Endothelial cell of umbilical vein (primary cell): ENCODE measurements around the gene DGAT2. TPM values are rescaled to one million over a fixed set of nuclear protein-coding genes. Genes with fewer than 3 reads are reported as not detected.

Experiments
- BruUV-seq: library from RNA; stranded (reverse); fragments of 400-500 nt; replicated peaks from 2 replicates; lab custom pipeline; 2021; lab: Mats Ljungman, UMichigan
- CTCF ChIA-PET: fragments of 300-600, 350-600 bp; sonication (Branson Sonifier 250); formaldehyde crosslinking; loops from one replicate; lab custom pipeline; 2021; ENCODE audit warnings: antibody characterized with exemption, inconsistent platforms; lab: Charles Lee
- POLR2A ChIA-PET: fragments of 300-600, 350-600 bp; sonication (Branson Sonifier 250); formaldehyde crosslinking; loops from one replicate; lab custom pipeline; 2021; ENCODE audit warnings: antibody characterized with exemption, inconsistent platforms; lab: Charles Lee
- DNase-seq: peaks from one replicate; pipeline ENCODE4 v3.0.0-alpha.2; 2011; ENCODE audit warnings: low read depth, low spot score
- FAIRE-seq: peaks from 2 replicates; lab custom pipeline; 2011; peaks lifted over from hg19 to GRCh38; lab: Jason Lieb, UNC
- H2AFZ ChIP-seq: 2 replicates; pipeline ENCODE4 v1.6.0; 2012; ENCODE audit warnings: low read depth, low read length, control low read depth, inconsistent platforms
- H3K27ac ChIP-seq: 2 replicates; pipeline ENCODE4 v1.5.1; 2011; ENCODE audit warnings: low read depth, mild to moderate bottlenecking, control low read depth, low read length, moderate library complexity; ENCODE audit not compliant: insufficient read depth
- H3K27me3 ChIP-seq, 2 experiments: 2 replicates each; pipeline versions ENCODE4 v1.6.0 to v1.6.1; 2011; ENCODE audit warnings: low read length in 2 of 2, mixed read lengths in 1 of 2; ENCODE audit not compliant: control insufficient read depth in 2 of 2, insufficient read depth in 2 of 2
- H3K36me3 ChIP-seq, 2 experiments: 2 replicates in 1 of 2; 3 replicates in 1 of 2; pipeline ENCODE4 v1.5.1; 2011; ENCODE audit warnings: low read length in 2 of 2, mild to moderate bottlenecking in 1 of 2, moderate library complexity in 1 of 2; ENCODE audit not compliant: control insufficient read depth in 2 of 2, insufficient read depth in 2 of 2; ENCODE audit errors: extremely low read depth in 1 of 2
- H3K4me1 ChIP-seq: 3 replicates; pipeline ENCODE4 v1.5.1; 2011; ENCODE audit warnings: mild to moderate bottlenecking, low read length; ENCODE audit not compliant: control insufficient read depth, insufficient read depth; ENCODE audit errors: extremely low read depth
- H3K4me2 ChIP-seq: 2 replicates; pipeline ENCODE4 v1.6.1; 2011; ENCODE audit warnings: low read length, control low read depth, mixed read lengths; ENCODE audit not compliant: insufficient read depth
- H3K4me3 ChIP-seq, 3 experiments: fragments of 200-600 bp in 1 of 3; sonication (generic), shearing (Covaris generic) in 1 of 3; replicated peaks in 1 of 3; 2 replicates each; pipeline ENCODE4 v1.5.1; 2011 to 2016; ENCODE audit warnings: control low read depth in 3 of 3, low read length in 3 of 3, mild to moderate bottlenecking in 2 of 3, inconsistent platforms in 1 of 3, low read depth in 1 of 3, moderate library complexity in 1 of 3; ENCODE audit not compliant: insufficient read depth in 1 of 3
- H3K79me2 ChIP-seq: 2 replicates; pipeline ENCODE4 v1.6.0; 2012; ENCODE audit warnings: low read length, inconsistent platforms; ENCODE audit not compliant: control insufficient read depth, insufficient read depth
- H3K9ac ChIP-seq: replicated peaks from 2 replicates; pipeline ENCODE3; 2011; ENCODE audit warnings: low read length, control low read depth; ENCODE audit not compliant: insufficient read depth; ENCODE audit errors: extremely low read depth
- H3K9me1 ChIP-seq: replicated peaks from 3 replicates; pipeline ENCODE4 v1.6.0; 2011; ENCODE audit warnings: mild to moderate bottlenecking, low read length; ENCODE audit not compliant: control insufficient read depth, insufficient read depth; ENCODE audit errors: extremely low read depth
- H3K9me3 ChIP-seq: replicated peaks from 2 replicates; pipeline ENCODE4 v1.5.1; 2012; ENCODE audit warnings: low read length, inconsistent platforms; ENCODE audit not compliant: control insufficient read depth, insufficient read depth
- H4K20me1 ChIP-seq: replicated peaks from 2 replicates; pipeline ENCODE3; 2011; ENCODE audit warnings: mild to moderate bottlenecking, low read length; ENCODE audit not compliant: control insufficient read depth, insufficient read depth; ENCODE audit errors: extremely low read depth
- CTCF ChIP-seq, 2 donors: IDR thresholded peaks; 1 replicate in 1 of 2; 2 replicates in 1 of 2; pipeline ENCODE4 v1.5.1; 2011; ENCODE audit warnings: low read length in 2 of 2, mild to moderate bottlenecking in 2 of 2, moderate library complexity in 2 of 2, control low read depth in 1 of 2, inconsistent platforms in 1 of 2, low read depth in 1 of 2; ENCODE audit not compliant: insufficient read depth in 1 of 2; ENCODE audit errors: extremely low read depth in 1 of 2
- EZH2 ChIP-seq: IDR thresholded peaks from 2 replicates; pipeline ENCODE4 v1.6.1; 2012; ENCODE audit warnings: borderline replicate concordance, low read depth, mild to moderate bottlenecking, moderate library complexity, low read length, inconsistent platforms; ENCODE audit not compliant: severe bottlenecking
- FOS ChIP-seq: IDR thresholded peaks from 2 replicates; pipeline ENCODE4 v1.6.1; 2011; ENCODE audit warnings: mild to moderate bottlenecking, low read length, moderate library complexity, borderline replicate concordance; ENCODE audit not compliant: insufficient read depth
- GATA2 ChIP-seq: IDR thresholded peaks from 2 replicates; pipeline ENCODE4 v1.7.0; 2011; ENCODE audit warnings: low read depth, mild to moderate bottlenecking, moderate library complexity, mixed read lengths, low read length; ENCODE audit not compliant: insufficient read length, insufficient read depth
- JUN ChIP-seq: IDR thresholded peaks from 2 replicates; pipeline ENCODE4 v1.6.1; 2011; ENCODE audit warnings: borderline replicate concordance, low read depth; ENCODE audit not compliant: insufficient read length, insufficient read depth
- MAX ChIP-seq: IDR thresholded peaks from 2 replicates; pipeline ENCODE4 v1.6.1; 2011; ENCODE audit not compliant: insufficient read depth, insufficient read length
- MYC ChIP-seq: IDR thresholded peaks from one replicate; pipeline ENCODE4 v1.6.1; 2011; ENCODE audit warnings: mild to moderate bottlenecking, low read depth, low read length
- POLR2A ChIP-seq: IDR thresholded peaks from 2 replicates; pipeline ENCODE4 v1.6.1; 2012; ENCODE audit warnings: low read depth, mild to moderate bottlenecking, control low read depth, low read length
- POLR2AphosphoS5 ChIP-seq: IDR thresholded peaks from 2 replicates; pipeline ENCODE4 v1.6.1; 2012; ENCODE audit warnings: low read depth, mild to moderate bottlenecking, control low read depth, low read length, moderate library complexity; ENCODE audit not compliant: insufficient read depth
- dilution Hi-C: fragments of 300-500 bp; cut with MboI; formaldehyde crosslinking; loops from one replicate; pipeline ENCODE4 v1.15.0; 2019; ENCODE audit warnings: low sequenced_read_pairs; ENCODE audit not compliant: extremely low pct_ligation_motif_present
- intact Hi-C: fragments of 100-400 bp; cut with micrococcal nuclease; formaldehyde crosslinking; loops from one replicate; pipeline ENCODE4 v1.10.0; 2022
- polyA plus RNA-seq, 4 experiments: library from polyadenylated mRNA; depleted of rRNA in 3 of 4; stranded (reverse) in 3 of 4; unstranded in 1 of 4; fragments of >200 nt; gene quantifications; 2 replicates each; pipeline versions ENCODE4 v1.2.1 to v1.2.3, GENCODE V29; 2011 to 2012; ENCODE audit warnings: missing spikeins in 1 of 4
- total RNA-seq: library from RNA; stranded (reverse); gene quantifications from 2 replicates; pipeline ENCODE4 v1.2.3, GENCODE V29; 2021

Gene DGAT2
- total and polyA plus RNA-seq, 2 donors (not counting 3 experiments of a cell fraction or from before 2014, with no cell fraction given): 0.55 to 0.79 TPM

- dilution Hi-C loops (no loop called here), intact Hi-C loops (loop anchor here (1.0 kb wide), 1 partner anchor 46 kb away; no protein-coding TSS in a partner anchor)
- Histone ChIP-seq H3K9ac (peak overlapping the region; percentile 76), H3K4me2 (peak overlapping the region; percentile 34), H3K27me3 (peaks cover 19 to 25% of the 10 kb centered on the region in 2 experiments), H3K9me3 (no peaks in the 10 kb centered on the region), H3K4me1 (peaks cover 9% of the 10 kb centered on the region), H3K4me3 (peak overlapping the region; percentile 9 to 43 (median 25)), H3K27ac (no peak overlapping the region), H4K20me1 (no peaks in the 10 kb centered on the region), H3K79me2 (no peaks in the 10 kb centered on the region), H3K9me1 (no peaks in the 10 kb centered on the region), H2AFZ (peak overlapping the region; percentile 95), H3K36me3 (no peaks in the 10 kb centered on the region)
- no TSS peak for BruUV-seq
- no peak for TF ChIP-seq MYC
- TF ChIP-seq POLR2A: no peak
- peak; percentile 75 for TF ChIP-seq EZH2
- TF ChIP-seq CTCF (IDR thresholded peaks at IDR 0.05; ENCODE audit: extremely low read depth in 1 of 2, insufficient read depth in 1 of 2, low read depth in 1 of 2, low read length in 2 of 2): no peak
- POLR2A ChIA-PET: no interaction called here
- FAIRE-seq: no peak
- DNase-seq: no peak
- CTCF ChIA-PET: interaction anchor here (0.7 to 1.8 kb wide), 5 partner anchors 9 to 63 kb away, joined by 3 to 6 read pairs (median 3); no protein-coding TSS in a partner anchor
Measured at GRCh38 chr11:75768909-75769771, 562 bp downstream of the DGAT2 start.

GRCh38 chr11:75770102-75770501 is 1.5 kb downstream of the DGAT2 start:
- H4K20me1 ChIP-seq: no peaks in the 10 kb centered on the region
- no peak overlapping the region for H2AFZ ChIP-seq
- dilution Hi-C loops: no loop called here
- FAIRE-seq: no peak
- H3K4me1 ChIP-seq: peaks cover 9% of the 10 kb centered on the region
- no peak overlapping the region for H3K27ac ChIP-seq
- H3K27me3 ChIP-seq: peaks cover 19 to 25% of the 10 kb centered on the region in 2 experiments
- POLR2A ChIA-PET: no interaction called here
- no peak overlapping the region for H3K4me2 ChIP-seq
- H3K9me1 ChIP-seq: no peaks in the 10 kb centered on the region
- no TSS peak for BruUV-seq
- no peaks in the 10 kb centered on the region for H3K36me3 ChIP-seq
- no peak overlapping the region for H3K9ac ChIP-seq
- H3K4me3 ChIP-seq: no peak overlapping the region
- intact Hi-C loops: no loop called here
- TF ChIP-seq GATA2 (no peak), EZH2 (no peak), CTCF (IDR thresholded peaks at IDR 0.05; ENCODE audit: extremely low read depth in 1 of 2, insufficient read depth in 1 of 2, low read depth in 1 of 2, low read length in 2 of 2) (no peak), MYC (no peak), JUN (no peak), POLR2A (no peak), MAX (no peak), FOS (no peak), POLR2AphosphoS5 (no peak)
- H3K9me3 ChIP-seq: no peaks in the 10 kb centered on the region
- H3K79me2 ChIP-seq: no peaks in the 10 kb centered on the region
- CTCF ChIA-PET: interaction anchor here (0.8 to 1.8 kb wide), 5 partner anchors 8 to 47 kb away, joined by 3 to 6 read pairs (median 3); no protein-coding TSS in a partner anchor
- no peak for DNase-seq
